HL-60/S4 treated with retinoic acid at 250 ng/mL for 4 days and 3 days (cell line): ENCODE results near the gene ATF3.

Experiments
- in situ Hi-C: fragments of 300-500 bp; cut with MboI; formaldehyde crosslinking; loops from 2 replicates; pipeline ENCODE4 v1.7.0; 2022; ENCODE audit warnings: low sequenced_read_pairs

ATF3 gene

DNA sequence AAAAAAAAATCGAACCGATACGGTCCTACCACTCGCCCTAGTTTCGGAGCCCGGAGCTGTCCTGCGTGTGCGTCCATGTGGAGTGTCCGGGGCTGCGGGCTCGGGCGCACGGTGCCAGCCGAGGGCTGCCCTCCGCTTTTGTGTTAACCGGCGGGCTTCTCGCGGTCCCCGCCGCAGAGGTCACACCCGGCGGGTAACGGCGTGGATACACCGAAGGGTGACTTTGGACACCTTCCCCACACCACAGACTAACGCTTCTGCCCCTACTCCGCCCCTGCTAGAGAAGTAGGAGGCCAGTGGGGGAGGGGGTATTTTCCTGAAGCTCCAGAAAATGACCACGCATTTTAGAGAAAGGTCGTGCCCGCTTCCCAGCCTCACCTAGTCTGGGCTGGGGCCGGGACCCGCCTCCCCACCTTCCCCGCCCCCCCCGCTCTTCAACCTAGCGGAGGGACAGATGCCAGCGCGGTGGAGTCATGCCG, 609 bp upstream of the ATF3 start:
- in situ Hi-C loops, result no loop called here

GRCh38 chr1:212608959-212609700, 569 bp downstream of the ATF3 start:
- in situ Hi-C loops, result no loop called here

DNA sequence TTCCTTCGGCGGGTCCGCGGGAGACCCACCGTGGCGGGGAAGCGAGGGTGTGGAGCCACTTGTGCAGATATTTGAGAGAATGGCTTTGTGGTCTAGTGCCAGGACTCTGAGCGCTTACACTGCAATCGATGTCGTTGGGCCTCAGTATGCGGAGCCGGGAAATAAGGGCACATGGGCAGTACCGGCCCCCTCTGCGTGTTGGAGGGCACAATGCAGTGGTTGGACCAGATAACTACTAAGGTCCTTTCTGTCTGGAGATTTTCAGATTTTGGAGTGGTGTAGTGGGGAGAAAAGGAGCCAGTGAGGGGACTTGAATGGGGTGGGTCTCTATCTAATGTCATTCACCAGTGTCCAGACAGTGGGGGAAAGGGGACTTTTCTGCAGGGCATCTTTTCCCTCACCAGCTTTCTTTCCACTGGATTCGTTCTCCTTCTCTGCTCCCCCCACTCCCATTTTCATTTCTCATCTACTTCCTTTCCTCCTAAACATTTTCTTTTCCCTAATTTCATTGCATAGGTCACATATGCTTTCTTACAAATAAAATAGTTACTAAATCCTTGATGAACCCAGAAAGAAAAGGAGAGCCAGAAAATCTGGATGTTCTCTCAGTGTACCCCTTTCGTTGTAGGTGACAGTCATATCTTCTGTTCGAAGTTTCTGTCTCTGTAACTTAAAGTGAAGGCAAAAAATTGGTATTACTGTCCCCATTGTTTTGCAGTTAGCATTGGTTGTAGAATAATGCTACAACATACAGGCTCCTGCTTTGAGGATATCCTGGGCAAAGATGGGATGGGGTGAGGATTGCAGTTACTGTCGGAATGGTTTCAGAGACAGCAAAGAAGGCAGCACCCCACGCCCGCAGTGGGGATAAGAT, 1.4 kb downstream of the ATF3 start:
- in situ Hi-C loops, result no loop called here

DNA sequence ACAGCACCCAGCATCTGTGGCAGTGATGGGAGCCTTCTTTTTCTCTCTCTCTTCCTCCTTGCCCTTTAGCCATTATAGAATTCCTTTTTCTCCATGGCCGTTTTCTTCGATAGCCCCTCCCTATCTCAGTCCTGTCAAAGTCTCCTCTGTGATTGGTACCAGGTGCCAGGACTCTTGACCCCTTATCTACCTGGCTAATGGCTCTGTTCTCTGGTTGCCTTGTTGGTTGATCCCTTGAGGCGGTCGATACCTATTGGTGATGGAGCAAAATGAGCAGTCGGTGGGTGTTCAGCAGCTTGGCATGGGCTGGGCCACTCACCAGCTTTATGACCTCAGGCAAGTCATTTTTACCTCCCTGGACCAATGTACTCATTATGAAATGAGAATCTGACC, 2.0 kb downstream of the ATF3 start:
- in situ Hi-C loops, result no loop called here

DNA sequence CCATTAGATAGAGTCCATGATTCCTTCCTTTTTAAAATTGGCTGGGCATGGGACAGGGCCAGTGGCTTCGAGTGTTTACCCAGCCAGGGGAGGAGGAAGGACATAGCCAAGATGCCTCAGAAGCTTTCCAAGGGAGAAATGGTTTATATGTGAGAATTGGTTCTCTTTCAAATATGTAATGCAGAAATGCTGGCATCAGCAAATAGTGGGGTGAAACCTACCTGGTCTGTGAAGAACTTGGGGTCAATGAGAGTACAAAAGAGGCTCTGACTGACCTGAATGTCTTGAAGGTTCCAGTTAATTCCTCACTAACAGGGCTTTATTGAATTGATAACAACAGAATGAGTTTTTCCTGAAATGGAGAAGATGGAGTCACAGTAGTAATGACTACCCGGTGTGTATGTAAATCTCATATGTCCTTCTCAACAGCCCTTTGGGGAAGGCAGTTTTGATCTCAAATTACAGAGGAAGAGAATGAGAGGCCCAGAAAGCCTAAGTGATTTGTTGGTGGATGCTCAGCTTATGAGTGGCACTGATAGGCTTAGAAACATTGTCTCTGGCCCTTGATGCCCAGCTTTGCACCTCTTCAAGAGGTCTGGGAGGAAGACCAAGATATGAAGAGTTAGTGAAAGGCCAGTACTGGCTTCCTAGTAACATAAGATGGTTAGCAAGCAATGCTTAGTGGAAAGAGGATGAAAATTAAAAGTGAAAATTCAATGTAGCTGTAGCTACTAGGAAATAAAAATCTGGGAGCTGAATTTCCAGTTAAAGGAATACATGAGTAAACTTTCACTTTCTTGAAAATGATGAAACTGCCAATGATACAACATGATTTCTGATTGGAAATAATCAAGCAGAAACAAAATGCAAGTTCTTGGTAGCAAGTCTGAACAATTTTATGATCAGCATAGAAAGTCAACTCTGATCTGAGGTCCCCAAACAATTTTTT, 2.7 kb downstream of the ATF3 start:
- in situ Hi-C loops, result no loop called here

DNA sequence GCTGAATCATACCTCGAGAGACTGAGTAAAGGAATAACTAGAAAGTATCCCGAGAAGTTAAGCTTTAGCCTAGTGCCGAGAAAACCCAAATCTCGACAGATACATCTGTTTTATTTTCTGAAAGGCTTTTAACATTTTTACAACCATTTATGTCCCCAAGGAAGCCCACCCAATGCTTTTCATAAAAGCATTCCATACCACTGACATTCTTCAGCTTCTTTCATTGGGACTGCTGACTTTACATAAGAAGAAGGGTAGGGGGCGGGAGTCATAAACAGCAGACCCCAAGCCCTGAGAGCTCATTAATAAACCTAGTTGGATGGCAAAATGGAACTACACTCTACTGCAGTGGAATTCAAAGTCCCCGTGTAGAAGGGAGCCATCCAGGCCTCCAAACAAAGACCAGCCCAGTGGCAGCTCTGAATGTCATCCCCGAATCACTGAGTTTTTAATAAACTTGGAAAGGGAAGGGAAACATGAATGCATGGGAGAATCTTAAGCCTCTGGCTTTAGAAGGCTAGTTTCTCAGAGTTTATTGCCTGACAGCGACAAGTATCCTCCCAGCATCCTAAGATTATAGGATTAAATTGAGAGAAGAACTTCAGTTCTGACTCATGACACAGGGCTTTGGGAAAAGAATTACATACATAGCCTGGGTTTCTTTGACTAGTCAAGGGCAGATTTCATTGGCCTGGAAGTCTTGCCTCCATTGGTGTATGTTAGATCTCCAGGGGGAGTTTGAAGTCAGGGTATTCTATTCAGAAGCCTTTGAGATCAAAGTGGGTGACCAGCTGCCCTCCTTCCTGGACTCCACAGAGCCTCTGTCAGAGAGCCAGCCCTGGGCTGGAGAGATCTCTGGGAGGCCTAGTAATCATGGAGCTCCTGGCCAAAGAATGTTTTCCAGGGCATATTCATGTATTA, 3.7 kb downstream of the ATF3 start:
- in situ Hi-C loops, result no loop called here

DNA sequence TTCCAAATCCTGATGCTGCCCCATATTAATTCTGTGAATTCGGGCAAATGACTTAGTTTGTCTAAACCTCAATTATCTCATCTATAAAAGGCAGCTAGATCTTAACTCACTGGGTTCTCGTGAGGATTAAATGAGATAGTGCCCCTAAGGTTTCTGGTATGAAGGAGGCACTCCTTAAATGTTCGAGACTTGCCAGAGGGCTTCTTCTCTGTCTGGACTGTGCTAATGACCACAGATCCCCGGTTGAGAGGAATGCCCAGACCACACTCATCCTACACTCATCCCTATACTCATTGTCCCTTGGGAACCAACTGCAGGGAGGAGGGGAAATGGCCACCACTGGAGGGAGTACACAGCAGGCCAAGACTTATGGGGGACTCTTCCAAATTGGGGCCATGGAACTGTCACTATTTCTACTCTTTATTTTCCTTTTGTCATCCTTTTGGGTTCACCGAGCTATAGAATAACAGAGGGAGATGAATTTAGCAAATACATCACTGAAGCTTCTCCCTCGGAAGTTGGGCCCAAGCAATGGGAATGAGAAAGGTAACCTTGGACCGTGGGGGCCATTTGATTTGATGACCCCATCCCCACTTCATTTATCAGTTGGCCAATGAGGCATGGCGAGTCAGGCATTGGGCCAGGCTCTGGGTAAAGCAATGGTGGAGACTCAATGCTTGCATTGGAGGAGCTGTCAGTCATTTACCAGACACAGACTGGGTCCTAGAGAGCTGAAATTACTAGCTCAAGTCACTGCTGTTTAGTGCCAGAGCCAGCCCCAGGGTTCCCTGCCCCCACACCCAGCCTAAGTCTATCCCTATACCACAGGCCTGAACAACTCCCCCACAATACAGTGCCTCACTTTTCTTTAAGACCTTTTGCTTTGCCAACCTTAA, 5.1 kb downstream of the ATF3 start:
- in situ Hi-C loops, result no loop called here

DNA sequence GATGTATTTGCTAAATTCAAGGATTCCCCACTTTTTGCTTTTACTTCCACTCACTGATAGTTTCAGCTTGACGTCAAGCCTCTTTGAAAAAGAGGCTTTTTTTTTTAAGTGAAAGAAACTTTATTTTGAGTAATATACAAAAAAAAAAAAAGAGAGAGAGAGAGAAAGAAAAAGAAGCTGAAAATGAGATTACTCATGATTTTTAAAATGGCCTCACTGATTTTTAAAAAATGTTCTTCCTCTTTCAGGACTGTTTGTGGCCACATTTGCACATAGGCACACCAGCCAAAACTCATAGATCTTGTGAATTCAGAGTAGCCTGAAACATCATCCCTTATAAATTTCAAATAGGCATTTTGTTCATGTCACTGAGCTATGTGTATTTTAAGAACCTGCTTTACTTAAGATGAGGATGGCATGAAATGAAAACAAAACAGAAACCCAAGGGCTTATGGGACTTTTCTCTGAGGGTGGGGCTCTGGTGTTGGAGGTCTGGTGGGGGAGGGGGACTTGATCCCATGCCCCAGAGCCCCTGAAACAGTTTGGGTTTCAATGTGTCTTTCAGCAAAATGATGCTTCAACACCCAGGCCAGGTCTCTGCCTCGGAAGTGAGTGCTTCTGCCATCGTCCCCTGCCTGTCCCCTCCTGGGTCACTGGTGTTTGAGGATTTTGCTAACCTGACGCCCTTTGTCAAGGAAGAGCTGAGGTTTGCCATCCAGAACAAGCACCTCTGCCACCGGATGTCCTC, 6.1 kb downstream of the ATF3 start:
- in situ Hi-C loops, result no loop called here

GRCh38 chr1:212615201-212615470, 6.6 kb downstream of the ATF3 start:
- in situ Hi-C loops, result no loop called here

DNA sequence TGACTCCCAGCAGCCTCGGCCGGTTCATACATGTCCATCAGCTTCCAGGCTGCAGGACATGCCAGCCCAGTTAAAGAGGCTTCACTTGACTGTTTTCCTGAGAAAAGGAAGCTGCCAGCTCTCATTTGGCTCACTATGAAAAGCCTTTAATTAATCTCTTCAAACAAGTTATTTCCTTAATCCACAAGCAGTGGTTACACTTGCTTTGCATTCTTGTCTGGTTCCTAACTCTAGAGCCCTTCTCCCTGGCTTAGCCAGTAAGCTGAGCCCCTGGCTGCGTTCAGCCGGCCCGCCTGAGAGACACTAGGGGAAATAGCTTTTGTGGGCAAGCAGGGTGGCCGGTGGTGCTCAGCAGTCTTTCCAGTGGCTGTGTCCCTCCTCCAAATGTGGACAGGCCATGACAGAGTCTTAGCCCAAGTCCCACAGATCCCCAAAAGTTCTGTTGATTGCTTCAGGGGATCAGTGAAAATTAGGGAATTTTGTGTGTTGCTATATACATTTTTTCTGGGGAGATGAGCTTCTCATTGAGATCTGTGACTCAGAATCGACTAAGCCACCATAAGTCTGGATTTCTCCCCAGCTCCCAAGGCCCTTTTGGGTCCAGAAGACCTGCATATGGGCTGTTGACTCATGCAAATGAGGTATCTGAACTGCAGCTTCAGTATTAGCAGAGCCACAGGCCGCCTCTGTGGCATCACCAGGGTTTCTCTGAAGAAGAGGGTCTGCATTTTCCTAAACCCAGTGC, 10.1 kb downstream of the ATF3 start:
- in situ Hi-C loops, result no loop called here

DNA sequence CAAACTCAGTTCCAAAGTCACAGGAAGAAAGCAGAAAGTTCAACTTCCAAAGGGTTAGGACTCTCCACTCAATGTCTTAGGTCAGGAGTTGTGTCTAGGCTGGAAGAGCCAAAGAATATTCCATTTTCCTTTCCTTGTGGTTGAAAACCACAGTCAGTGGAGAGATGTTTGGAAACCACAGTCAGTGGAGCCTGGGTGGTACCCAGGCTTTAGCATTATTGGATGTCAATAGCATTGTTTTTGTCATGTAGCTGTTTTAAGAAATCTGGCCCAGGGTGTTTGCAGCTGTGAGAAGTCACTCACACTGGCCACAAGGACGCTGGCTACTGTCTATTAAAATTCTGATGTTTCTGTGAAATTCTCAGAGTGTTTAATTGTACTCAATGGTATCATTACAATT, 11.7 kb downstream of the ATF3 start:
- in situ Hi-C loops, result no loop called here

DNA sequence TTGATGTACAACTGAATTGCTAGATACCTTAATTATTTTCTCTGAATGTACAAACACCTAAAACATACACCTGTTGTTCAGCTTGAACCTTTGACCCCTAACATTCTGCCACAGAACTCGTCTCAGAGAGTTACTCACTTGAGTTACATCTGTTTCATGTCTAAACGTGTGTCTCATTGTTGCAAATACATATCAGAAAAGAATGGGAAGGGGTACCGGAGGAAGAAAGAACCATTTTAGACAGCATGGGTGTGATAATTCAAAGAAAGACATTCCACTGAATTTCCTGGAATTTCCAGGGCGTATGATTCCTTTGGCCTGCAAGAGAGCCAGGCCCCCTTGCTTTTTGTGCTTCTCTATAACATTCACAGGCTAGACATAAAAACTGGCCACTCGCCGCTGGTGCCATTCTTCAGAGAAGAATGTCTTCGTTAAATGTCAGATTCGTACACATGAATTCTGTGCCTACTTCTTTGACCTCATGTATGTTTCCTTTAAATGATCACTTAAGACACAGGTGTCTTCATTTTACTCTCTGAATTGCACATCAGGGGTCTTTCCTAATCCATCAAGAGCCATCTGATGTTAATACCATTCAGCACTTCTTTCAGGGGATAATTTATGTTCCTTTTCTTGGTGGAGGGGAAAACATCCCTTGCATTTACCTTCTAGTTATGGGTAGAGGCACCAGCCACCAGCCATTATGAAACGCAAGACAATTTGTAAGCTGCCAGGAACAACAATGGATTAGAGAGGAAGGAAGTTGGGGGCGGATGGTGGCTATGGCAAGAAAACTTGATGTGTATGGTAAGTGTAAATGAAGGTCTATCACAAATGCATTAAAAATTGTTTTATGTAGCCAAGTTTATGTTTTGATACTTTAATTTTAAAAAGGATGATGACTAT, 12.7 kb downstream of the ATF3 start:
- in situ Hi-C loops, result no loop called here

DNA sequence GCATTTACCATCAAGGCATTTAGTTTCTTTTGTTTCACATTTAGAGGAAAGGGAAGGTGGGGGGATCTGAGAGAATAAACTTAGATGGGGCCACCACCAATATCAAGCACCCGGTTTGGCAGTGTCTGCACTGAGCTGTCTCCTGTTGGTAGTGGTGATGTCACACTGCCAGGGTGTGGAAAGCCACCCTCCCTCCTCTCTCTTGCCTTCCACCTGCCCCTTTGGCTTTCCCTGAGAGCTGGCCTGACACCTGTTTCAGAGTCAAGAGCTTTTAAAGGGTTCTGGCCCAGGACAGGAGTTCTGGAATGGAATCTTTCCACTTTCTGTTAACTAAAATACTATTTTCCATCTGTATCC, 13.4 kb downstream of the ATF3 start:
- in situ Hi-C loops, result no loop called here

- in situ Hi-C loops, result no loop called here
Measured at GRCh38 chr1:212622467-212622866, 13.9 kb downstream of the ATF3 start.

DNA sequence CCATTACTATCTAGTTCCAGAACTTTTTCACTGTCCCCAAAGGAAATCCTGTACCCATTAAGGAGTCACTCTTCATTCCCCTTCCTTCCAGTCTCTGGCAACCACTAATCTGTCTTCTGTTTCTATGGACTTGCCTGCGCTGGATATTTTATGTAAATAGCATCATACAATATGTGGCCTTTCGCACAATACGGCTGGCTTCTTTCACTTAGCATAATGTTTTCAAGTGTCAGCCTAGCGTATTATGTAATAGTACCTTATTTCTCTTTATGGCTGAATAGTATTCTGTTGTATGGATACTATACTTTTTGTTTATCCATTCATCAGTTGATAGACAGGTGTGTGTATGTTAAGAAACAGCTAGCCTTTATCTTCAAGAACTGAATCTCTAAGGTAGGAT, 14.3 kb downstream of the ATF3 start:
- in situ Hi-C loops, result no loop called here

DNA sequence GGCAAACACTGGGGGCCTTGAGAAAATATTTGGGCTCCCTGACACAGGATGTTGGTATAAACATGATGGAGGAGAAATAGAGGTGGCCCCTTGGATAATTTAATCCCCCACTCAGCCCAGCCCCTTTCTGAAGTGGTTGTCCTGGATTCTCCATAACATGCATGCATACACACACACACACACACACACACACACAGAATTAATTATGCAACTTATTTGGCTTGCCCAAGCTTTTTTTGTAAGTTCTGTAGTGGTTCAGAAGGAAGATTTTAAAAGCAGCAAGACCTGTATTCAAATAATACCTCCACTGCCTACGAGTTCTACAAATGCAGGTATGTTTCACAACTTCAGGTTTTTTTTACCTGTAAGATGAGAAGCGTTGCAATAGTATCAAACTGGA, 15.0 kb downstream of the ATF3 start:
- in situ Hi-C loops, result no loop called here

GRCh38 chr1:212624976-212625501, 16.5 kb downstream of the ATF3 start:
- in situ Hi-C loops, result no loop called here
